Measurements from ENCODE around the gene SLC39A11. TPM values are rescaled to one million over a fixed set of nuclear protein-coding genes. Genes with fewer than 3 reads are reported as not detected.

Gene SLC39A11
- total and polyA plus RNA-seq, 12 donors, result 7.0 to 91.4 (median 22.7) TPM

DNA sequence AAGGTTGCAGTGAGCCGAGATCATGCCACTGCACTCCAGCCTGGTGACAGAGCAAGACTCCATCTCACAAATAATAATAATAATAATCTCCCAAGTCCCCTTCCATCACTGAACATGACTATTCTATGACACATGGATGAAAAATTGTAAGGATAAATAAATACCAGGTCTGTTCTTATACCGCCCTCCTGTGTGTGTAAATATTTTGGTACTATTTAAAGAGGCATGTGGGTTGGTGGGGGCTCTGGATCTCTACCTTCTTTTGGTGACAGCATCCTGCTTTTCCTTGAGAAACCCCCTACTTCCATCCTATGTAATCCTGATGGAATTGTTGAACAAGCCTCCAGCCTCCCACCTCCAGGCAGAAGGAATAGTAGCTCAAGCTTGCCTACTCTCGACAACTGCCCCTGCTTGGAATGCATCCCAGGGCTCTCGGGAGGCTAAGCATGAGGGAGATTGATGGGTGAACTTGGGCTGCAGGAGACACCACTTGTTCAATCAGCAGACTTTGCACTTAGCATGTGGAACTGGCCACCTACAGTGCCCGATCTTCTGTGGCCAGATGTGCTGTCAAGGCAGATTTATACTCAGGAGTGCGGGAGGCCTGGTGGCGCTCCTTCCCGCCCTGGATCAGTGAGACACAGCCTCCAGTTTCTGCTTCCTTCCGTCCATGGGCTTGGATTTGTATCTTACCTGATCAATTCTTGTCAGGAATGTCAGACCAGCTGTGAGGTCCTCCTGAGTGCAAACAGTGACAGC is 287.4 kb downstream of the SLC39A11 start:
- TF ChIP-seq, protein P1, sequence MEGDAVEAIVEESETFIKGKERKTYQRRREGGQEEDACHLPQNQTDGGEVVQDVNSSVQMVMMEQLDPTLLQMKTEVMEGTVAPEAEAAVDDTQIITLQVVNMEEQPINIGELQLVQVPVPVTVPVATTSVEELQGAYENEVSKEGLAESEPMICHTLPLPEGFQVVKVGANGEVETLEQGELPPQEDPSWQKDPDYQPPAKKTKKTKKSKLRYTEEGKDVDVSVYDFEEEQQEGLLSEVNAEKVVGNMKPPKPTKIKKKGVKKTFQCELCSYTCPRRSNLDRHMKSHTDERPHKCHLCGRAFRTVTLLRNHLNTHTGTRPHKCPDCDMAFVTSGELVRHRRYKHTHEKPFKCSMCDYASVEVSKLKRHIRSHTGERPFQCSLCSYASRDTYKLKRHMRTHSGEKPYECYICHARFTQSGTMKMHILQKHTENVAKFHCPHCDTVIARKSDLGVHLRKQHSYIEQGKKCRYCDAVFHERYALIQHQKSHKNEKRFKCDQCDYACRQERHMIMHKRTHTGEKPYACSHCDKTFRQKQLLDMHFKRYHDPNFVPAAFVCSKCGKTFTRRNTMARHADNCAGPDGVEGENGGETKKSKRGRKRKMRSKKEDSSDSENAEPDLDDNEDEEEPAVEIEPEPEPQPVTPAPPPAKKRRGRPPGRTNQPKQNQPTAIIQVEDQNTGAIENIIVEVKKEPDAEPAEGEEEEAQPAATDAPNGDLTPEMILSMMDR (IDR thresholded peaks at IDR 0.05), result no peak
- DNase-seq, result no peak
- H3K36me3 ChIP-seq (replicated peaks in 1 of 2), result no peaks in the 10 kb centered on the region
- intact Hi-C loops (cut with DNase I), result no loop called here
- 82 to 90% (median 89%) methylated on average over 9 of the region's 9 CpGs for WGBS, 4 donors
- no peak overlapping the region for H3K4me3 ChIP-seq
- H3K9me3 ChIP-seq (replicated peaks in 1 of 3), result no peaks in the 10 kb centered on the region
- no peaks in the 10 kb centered on the region for H3K4me1 ChIP-seq (replicated peaks in 1 of 2)
- no peak overlapping the region for H3K27ac ChIP-seq
- no peaks in the 10 kb centered on the region for H3K27me3 ChIP-seq

DNA sequence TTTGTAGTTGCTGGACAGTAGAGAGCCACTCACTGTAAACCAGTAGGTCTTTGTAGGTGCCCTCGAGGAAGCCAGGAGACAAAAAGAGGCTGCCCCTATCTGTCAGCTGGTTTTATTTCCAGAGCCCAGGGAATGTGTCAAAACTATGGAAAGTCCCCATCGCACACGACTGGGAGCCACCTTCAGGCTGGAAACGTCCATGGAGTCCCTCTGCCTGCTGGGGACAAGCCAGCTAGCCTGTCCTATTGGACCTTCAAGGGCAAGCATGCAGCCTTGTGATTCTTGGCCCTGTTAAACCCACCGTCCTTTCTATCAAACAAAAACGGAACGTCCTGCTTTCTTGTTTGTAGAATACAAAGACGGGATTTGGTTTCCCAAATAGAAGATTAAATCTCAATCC is 289.8 kb downstream of the SLC39A11 start:
- Histone ChIP-seq H3K36me3 (replicated peaks in 1 of 2) (no peaks in the 10 kb centered on the region), H3K27ac (no peak overlapping the region), H3K27me3 (no peaks in the 10 kb centered on the region), H3K4me3 (no peak overlapping the region), H3K9me3 (replicated peaks in 1 of 3) (no peaks in the 10 kb centered on the region), H3K4me1 (replicated peaks in 1 of 2) (no peaks in the 10 kb centered on the region)
- no peak for TF ChIP-seq POLR2A (IDR thresholded peaks at IDR 0.05)
- TF ChIP-seq, protein P1 (IDR thresholded peaks at IDR 0.05), result no peak
- 64 to 82% (median 68%) methylated on average over 6 to 8 of the region's 8 CpGs for WGBS, 4 donors
- no peak for DNase-seq
- intact Hi-C loops (cut with DNase I), result no loop called here

DNA sequence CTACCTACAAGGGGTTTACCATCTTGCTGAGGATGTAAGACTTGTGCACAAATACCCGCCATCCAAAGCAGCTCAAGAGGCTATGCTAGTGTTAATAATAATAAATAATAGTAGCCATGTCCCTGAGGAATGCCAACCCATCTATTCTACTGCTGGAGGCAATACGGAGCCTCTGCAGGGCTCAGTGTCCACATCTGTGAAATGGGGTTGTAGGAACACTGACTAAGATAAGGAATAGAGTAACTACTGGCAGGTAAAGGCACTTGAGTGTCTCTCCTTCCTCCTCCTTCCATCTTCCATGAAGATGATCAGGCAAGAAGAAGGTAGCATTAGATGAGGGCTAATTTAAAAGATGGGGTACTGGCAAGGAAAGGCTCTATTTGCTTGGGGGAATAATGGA is 295.3 kb downstream of the SLC39A11 start:
- H3K9me3 ChIP-seq (replicated peaks in 1 of 3), result no peaks in the 10 kb centered on the region
- no peak for DNase-seq
- no peaks in the 10 kb centered on the region for H3K36me3 ChIP-seq (replicated peaks in 1 of 2)
- intact Hi-C loops (cut with DNase I), result no loop called here
- no peaks in the 10 kb centered on the region for H3K4me1 ChIP-seq (replicated peaks in 1 of 2)
- no peak overlapping the region for H3K27ac ChIP-seq
- WGBS, 4 donors, result 70 to 97% (median 94%) methylated on average over 2 of the region's 2 CpGs
- H3K27me3 ChIP-seq, result no peaks in the 10 kb centered on the region
- no peak overlapping the region for H3K4me3 ChIP-seq
- TF ChIP-seq, protein P1 (IDR thresholded peaks at IDR 0.05), result no peak
- TF ChIP-seq POLR2A (IDR thresholded peaks at IDR 0.05), result no peak

DNA sequence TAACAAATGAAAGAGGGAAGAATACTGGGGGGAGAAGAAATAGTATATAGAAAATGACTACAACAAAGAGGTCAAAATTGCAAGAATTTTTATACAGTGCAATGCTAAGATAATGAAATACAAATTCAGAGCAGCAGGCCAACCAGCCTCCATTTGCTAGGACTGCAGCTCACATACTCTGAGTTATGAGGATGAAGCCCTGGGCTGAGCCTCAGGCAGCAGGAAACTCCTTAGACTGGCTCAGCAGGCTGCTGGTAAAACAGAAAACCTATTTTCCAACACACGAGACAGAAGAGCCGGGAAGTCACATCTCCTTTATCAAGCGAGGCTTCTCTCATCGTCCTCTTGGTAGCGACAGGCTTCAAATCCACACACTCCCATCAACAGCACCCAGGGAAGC is 296.5 kb downstream of the SLC39A11 start:
- no peaks in the 10 kb centered on the region for H3K9me3 ChIP-seq (replicated peaks in 1 of 3)
- 86 to 93% (median 90%) methylated on average over 4 to 5 of the region's 5 CpGs for WGBS, 4 donors
- intact Hi-C loops (cut with DNase I), result no loop called here
- no peaks in the 10 kb centered on the region for H3K4me1 ChIP-seq (replicated peaks in 1 of 2)
- no peak for DNase-seq
- no peak overlapping the region for H3K27ac ChIP-seq
- no peaks in the 10 kb centered on the region for H3K27me3 ChIP-seq
- no peaks in the 10 kb centered on the region for H3K36me3 ChIP-seq (replicated peaks in 1 of 2)
- TF ChIP-seq, protein P1 (IDR thresholded peaks at IDR 0.05), result no peak
- TF ChIP-seq POLR2A (IDR thresholded peaks at IDR 0.05), result no peak
- no peak overlapping the region for H3K4me3 ChIP-seq
